H9 (cell line): ENCODE measurements around the gene LRRC7. TPM values are rescaled to one million over a fixed set of nuclear protein-coding genes. Genes with fewer than 3 reads are reported as not detected.

Experiments used
- DNase-seq: peaks from one replicate; pipeline ENCODE4 v3.0.0-alpha.2; 2017
- H2AFZ ChIP-seq: one replicate; pipeline ENCODE4 v1.6.1; 2013; ENCODE audit warnings: mild to moderate bottlenecking, low read length, control low read depth, moderate library complexity
- H2AK5ac ChIP-seq: 2 replicates; pipeline ENCODE4 v1.6.1; 2013; ENCODE audit warnings: low read length, control low read depth, mixed read lengths; ENCODE audit not compliant: insufficient read length
- H2BK120ac ChIP-seq: one replicate; pipeline ENCODE4 v1.6.1; 2013; ENCODE audit warnings: low read depth, mild to moderate bottlenecking, low read length, control low read depth, inconsistent platforms; ENCODE audit not compliant: poor library complexity, severe bottlenecking
- H2BK12ac ChIP-seq: 2 replicates; pipeline ENCODE4 v1.6.1; 2013; ENCODE audit warnings: low read length, control low read depth, mixed read lengths, low read depth; ENCODE audit not compliant: insufficient read length
- H2BK15ac ChIP-seq: 2 replicates; pipeline ENCODE4 v1.6.1; 2013; ENCODE audit warnings: low read depth, low read length, control low read depth
- H2BK20ac ChIP-seq: one replicate; pipeline ENCODE4 v1.6.1; 2013; ENCODE audit warnings: low read depth, mild to moderate bottlenecking, low read length, control low read depth, inconsistent platforms; ENCODE audit not compliant: poor library complexity, severe bottlenecking
- H2BK5ac ChIP-seq: 2 replicates; pipeline ENCODE4 v1.6.1; 2013; ENCODE audit warnings: low read length, control low read depth, mixed read lengths; ENCODE audit not compliant: insufficient read length
- H3K14ac ChIP-seq: 2 replicates; pipeline ENCODE4 v1.6.1; 2013; ENCODE audit warnings: low read length, control low read depth; ENCODE audit not compliant: insufficient read depth
- H3K18ac ChIP-seq: 2 replicates; pipeline ENCODE4 v1.6.1; 2013; ENCODE audit warnings: low read depth, mild to moderate bottlenecking, mixed read lengths, low read length, control low read depth; ENCODE audit not compliant: insufficient read length
- H3K23ac ChIP-seq: 2 replicates; pipeline ENCODE4 v1.6.1; 2013; ENCODE audit warnings: low read length, control low read depth, mixed read lengths, low read depth; ENCODE audit not compliant: insufficient read length
- H3K23me2 ChIP-seq: 2 replicates; pipeline ENCODE4 v1.6.1; 2013; ENCODE audit warnings: low read depth, mild to moderate bottlenecking, mixed read lengths, low read length, control low read depth; ENCODE audit not compliant: insufficient read length, poor library complexity, severe bottlenecking
- H3K27ac ChIP-seq: 2 replicates; pipeline ENCODE4 v1.5.1; 2013; ENCODE audit warnings: low read length, control low read depth, mixed read lengths, low read depth; ENCODE audit not compliant: insufficient read length
- H3K27me3 ChIP-seq: 2 replicates; pipeline ENCODE4 v1.6.1; 2013; ENCODE audit warnings: low read length, control low read depth, inconsistent platforms; ENCODE audit not compliant: insufficient read depth
- H3K4ac ChIP-seq: 2 replicates; pipeline ENCODE4 v1.6.1; 2013; ENCODE audit warnings: low read depth, mild to moderate bottlenecking, control low read depth, inconsistent platforms, low read length, moderate library complexity
- H3K4me1 ChIP-seq: 2 replicates; pipeline ENCODE4 v1.6.1; 2013; ENCODE audit warnings: low read length, control low read depth, inconsistent platforms; ENCODE audit not compliant: insufficient read depth
- H3K4me2 ChIP-seq: 2 replicates; pipeline ENCODE4 v1.6.1; 2013; ENCODE audit warnings: low read length, control low read depth, mixed read lengths; ENCODE audit not compliant: insufficient read length, insufficient read depth
- H3K56ac ChIP-seq: 2 replicates; pipeline ENCODE4 v1.6.1; 2013; ENCODE audit warnings: low read depth, mild to moderate bottlenecking, mixed read lengths, low read length, control low read depth; ENCODE audit not compliant: insufficient read length
- H3K79me1 ChIP-seq: 2 replicates; pipeline ENCODE4 v1.6.1; 2013; ENCODE audit warnings: low read depth, mild to moderate bottlenecking, moderate library complexity, low read length, control low read depth, inconsistent platforms; ENCODE audit not compliant: insufficient read depth, poor library complexity, severe bottlenecking
- H3K79me2 ChIP-seq: 2 replicates; pipeline ENCODE4 v1.6.1; 2013; ENCODE audit warnings: low read length, control low read depth, inconsistent platforms; ENCODE audit not compliant: insufficient read depth
- H3K9ac ChIP-seq: 2 replicates; pipeline ENCODE4 v1.6.1; 2013; ENCODE audit warnings: low read length, control low read depth, mixed read lengths; ENCODE audit not compliant: insufficient read length; ENCODE audit errors: extremely low read depth
- H3K9me3 ChIP-seq: one replicate; pipeline ENCODE4 v1.6.1; 2013; ENCODE audit warnings: low read depth, low read length, inconsistent platforms; ENCODE audit not compliant: control insufficient read depth
- H3T11ph ChIP-seq: one replicate; pipeline ENCODE4 v1.6.1; 2013; ENCODE audit warnings: mild to moderate bottlenecking, low read length, control low read depth, inconsistent platforms
- H4K20me1 ChIP-seq: one replicate; pipeline ENCODE4 v1.6.1; 2013; ENCODE audit not compliant: control insufficient read depth, insufficient read length, insufficient read depth
- H4K5ac ChIP-seq: 2 replicates; pipeline ENCODE4 v1.6.1; 2013; ENCODE audit warnings: low read depth, mild to moderate bottlenecking, mixed read lengths, low read length, control low read depth; ENCODE audit not compliant: insufficient read length
- H4K8ac ChIP-seq: replicated peaks from 2 replicates; pipeline ENCODE4 v1.6.1; 2013; ENCODE audit warnings: low read length, control low read depth, mixed read lengths, low read depth; ENCODE audit not compliant: insufficient read length
- H4K91ac ChIP-seq: 2 replicates; pipeline ENCODE4 v1.6.1; 2013; ENCODE audit warnings: low read depth, mild to moderate bottlenecking, moderate library complexity, mixed read lengths, low read length, control low read depth; ENCODE audit not compliant: insufficient read length
- H3K27ac Mint-ChIP-seq, 3 experiments: 2 replicates in 2 of 3; 3 replicates in 1 of 3; pipeline ENCODE4 v1.8.0; 2020 to 2021; ENCODE audit warnings: mixed read lengths in 3 of 3, mild to moderate bottlenecking in 1 of 3, moderate library complexity in 1 of 3
- H3K27me3 Mint-ChIP-seq: 2 replicates; pipeline ENCODE4 v1.8.0; 2021; ENCODE audit warnings: low read depth, mild to moderate bottlenecking, moderate library complexity, mixed read lengths
- H3K36me3 Mint-ChIP-seq, 3 experiments: 2 replicates in 2 of 3; 3 replicates in 1 of 3; pipeline ENCODE4 v1.8.0; 2020 to 2021; ENCODE audit warnings: low read depth in 3 of 3, mixed read lengths in 3 of 3; ENCODE audit not compliant: insufficient read depth in 1 of 3
- H3K4me1 Mint-ChIP-seq, 2 experiments: 2 replicates each; pipeline ENCODE4 v1.8.0; 2020; ENCODE audit warnings: mixed read lengths in 2 of 2
- H3K4me3 Mint-ChIP-seq, 2 experiments: 2 replicates in 1 of 2; 3 replicates in 1 of 2; pipeline ENCODE4 v1.8.0; 2020 to 2021; ENCODE audit warnings: mild to moderate bottlenecking in 2 of 2, mixed read lengths in 2 of 2, moderate library complexity in 1 of 2
- H3K9me3 Mint-ChIP-seq, 2 experiments: 2 replicates in 1 of 2; 3 replicates in 1 of 2; pipeline ENCODE4 v1.8.0; 2020; ENCODE audit warnings: mild to moderate bottlenecking in 2 of 2, mixed read lengths in 2 of 2, moderate library complexity in 1 of 2
- WGBS: extraction: QIAGEN DNeasy Blood & Tissue Kit; methylation state at CpG from one replicate; pipeline ENCODE4 v1.1.7; 2013; ENCODE audit warnings: missing lambda C conversion rate, low lambda C conversion rate, mixed read lengths; ENCODE audit not compliant: insufficient read length; ENCODE audit errors: extremely low coverage; 5-methylcytosine and 5-hydroxymethylcytosine counted together
- total RNA-seq: library from RNA; stranded (reverse); gene quantifications from 2 replicates; pipeline ENCODE4 v1.2.1, GENCODE V29; 2021
- TF ChIP-seq, protein P1 (sequence below): fragments of 200-600 bp; sonication (generic); conservative IDR thresholded peaks from 3 replicates; pipeline ENCODE4 v1.8.0; 2021; ENCODE audit warnings: antibody characterized with exemption, mild to moderate bottlenecking

The LRRC7 gene
- total RNA-seq, 1 experiment from 2014 or later: not detected

DNA sequence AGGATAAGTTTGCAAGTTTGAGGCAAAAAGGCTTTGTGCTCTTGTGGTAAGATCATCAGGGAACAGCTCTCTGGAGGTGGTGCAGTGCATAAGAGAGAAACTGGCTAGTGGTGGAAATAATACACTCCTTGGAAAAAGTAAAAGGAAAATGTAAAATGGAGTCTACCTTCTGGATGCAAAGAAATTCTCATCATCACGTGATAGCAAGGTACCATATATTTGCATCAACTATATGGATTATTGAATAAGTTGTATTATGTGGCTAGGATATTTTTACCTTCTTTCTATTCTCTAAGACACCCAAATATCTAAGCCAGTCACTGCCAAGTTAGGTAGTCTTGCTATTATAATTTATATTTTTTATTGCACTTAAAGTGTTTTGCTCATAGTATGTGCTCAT is 14.0 kb upstream of the LRRC7 start:
- Histone ChIP-seq H2BK15ac (no peak overlapping the region), H2AK5ac (no peak overlapping the region)
- WGBS: no CpG with 5 or more reads among the region's 1 CpG

More for the DNA sequence above, 14.0 kb upstream of the LRRC7 start:
- Histone ChIP-seq H3K79me1 (no peaks in the 10 kb centered on the region), H3K9me3 (no peaks in the 10 kb centered on the region), H3K27me3 (no peaks in the 10 kb centered on the region), H3K27ac (no peak overlapping the region), H3K23ac (no peak overlapping the region), H2BK12ac (no peak overlapping the region), H4K91ac (no peak overlapping the region), H3K56ac (no peak overlapping the region), H3K4ac (no peak overlapping the region), H3K4me2 (no peak overlapping the region), H3K9ac (no peak overlapping the region), H4K5ac (no peak overlapping the region), H4K20me1 (no peaks in the 10 kb centered on the region), H2BK5ac (no peak overlapping the region), H2AFZ (no peak overlapping the region), H3K23me2 (no peaks in the 10 kb centered on the region), H2BK120ac (no peak overlapping the region), H3T11ph (no peak overlapping the region), H4K8ac (no peak overlapping the region), H3K14ac (no peak overlapping the region), H3K4me1 (no peaks in the 10 kb centered on the region), H2BK20ac (no peak overlapping the region), H3K79me2 (no peaks in the 10 kb centered on the region), H3K18ac (no peak overlapping the region)
- TF ChIP-seq, protein P1, sequence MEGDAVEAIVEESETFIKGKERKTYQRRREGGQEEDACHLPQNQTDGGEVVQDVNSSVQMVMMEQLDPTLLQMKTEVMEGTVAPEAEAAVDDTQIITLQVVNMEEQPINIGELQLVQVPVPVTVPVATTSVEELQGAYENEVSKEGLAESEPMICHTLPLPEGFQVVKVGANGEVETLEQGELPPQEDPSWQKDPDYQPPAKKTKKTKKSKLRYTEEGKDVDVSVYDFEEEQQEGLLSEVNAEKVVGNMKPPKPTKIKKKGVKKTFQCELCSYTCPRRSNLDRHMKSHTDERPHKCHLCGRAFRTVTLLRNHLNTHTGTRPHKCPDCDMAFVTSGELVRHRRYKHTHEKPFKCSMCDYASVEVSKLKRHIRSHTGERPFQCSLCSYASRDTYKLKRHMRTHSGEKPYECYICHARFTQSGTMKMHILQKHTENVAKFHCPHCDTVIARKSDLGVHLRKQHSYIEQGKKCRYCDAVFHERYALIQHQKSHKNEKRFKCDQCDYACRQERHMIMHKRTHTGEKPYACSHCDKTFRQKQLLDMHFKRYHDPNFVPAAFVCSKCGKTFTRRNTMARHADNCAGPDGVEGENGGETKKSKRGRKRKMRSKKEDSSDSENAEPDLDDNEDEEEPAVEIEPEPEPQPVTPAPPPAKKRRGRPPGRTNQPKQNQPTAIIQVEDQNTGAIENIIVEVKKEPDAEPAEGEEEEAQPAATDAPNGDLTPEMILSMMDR: no peak
- peaks cover 0 to 3% of the 10 kb centered on the region in 2 experiments; a peak in 2 of 4 replicates for H3K4me1 Mint-ChIP-seq
- H3K36me3 Mint-ChIP-seq: no peaks in the 10 kb centered on the region
- no peak overlapping the region for H3K4me3 Mint-ChIP-seq
- DNase-seq: no peak
- no peak overlapping the region for H3K27ac Mint-ChIP-seq
- H3K27me3 Mint-ChIP-seq: peaks cover 17% of the 10 kb centered on the region
- H3K9me3 Mint-ChIP-seq: no peaks in the 10 kb centered on the region
